A549 (cell line): Measurements from ENCODE around the gene PCSK6. TPM values are rescaled to one million over a fixed set of nuclear protein-coding genes. Genes with fewer than 3 reads are reported as not detected.
A peak's percentile ranks its signal among the peaks of the same experiment; 100 is the strongest.

Source experiments
- ATAC-seq, 2 experiments: fragments of 200-7000 bp in 1 of 2; fragments of >200 bp in 1 of 2; cut with Nextera tagmentation in 1 of 2; cut with Tn5 transposase in 1 of 2; 3 replicates each; pipeline versions ENCODE4 v1.8.0 to v1.9.1; 2018 to 2020; ENCODE audit warnings: mild to moderate bottlenecking in 1 of 2, moderate library complexity in 1 of 2
- CTCF ChIA-PET: fragments of 300-600 bp; sonication (Branson Sonifier 250); formaldehyde crosslinking; extraction: SDS; loops from one replicate; lab custom pipeline; 2021; ENCODE audit warnings: antibody characterized with exemption, inconsistent platforms; lab: Yijun Ruan, JAX
- POLR2A ChIA-PET: fragments of 350-600 bp; formaldehyde crosslinking; extraction: SDS; loops from one replicate; lab custom pipeline; 2021; ENCODE audit warnings: antibody characterized with exemption, inconsistent platforms; lab: Yijun Ruan, JAX
- DNase-seq, 2 experiments: peaks; one replicate each; pipeline versions ENCODE4 v3.0.0 to v3.0.0-alpha.2; 2011 to 2016; ENCODE audit warnings: low read depth in 1 of 2, low spot score in 1 of 2
- FAIRE-seq: peaks from 2 replicates; lab custom pipeline; 2011; peaks lifted over from hg19 to GRCh38; lab: Jason Lieb, UNC
- H3K27ac ChIP-seq, 2 experiments: fragments of >200 bp; sonication (Bioruptor Twin); formaldehyde crosslinking; 3 replicates each; pipeline ENCODE4 v1.5.1; 2016 to 2017
- H3K4me1 ChIP-seq: fragments of >200 bp; sonication (Bioruptor Twin); formaldehyde crosslinking; 3 replicates; pipeline ENCODE4 v1.6.1; 2016
- H3K4me2 ChIP-seq: fragments of >200 bp; sonication (Bioruptor Twin); formaldehyde crosslinking; 3 replicates; pipeline ENCODE4 v1.6.1; 2016
- H3K4me3 ChIP-seq: fragments of >200 bp; sonication (Bioruptor Twin); formaldehyde crosslinking; 3 replicates; pipeline ENCODE4 v1.5.1; 2016
- H3K9me3 ChIP-seq: fragments of >200 bp; sonication (Bioruptor Twin); formaldehyde crosslinking; 3 replicates; pipeline ENCODE4 v1.6.1; 2016
- CEBPB ChIP-seq, 2 experiments: fragments of >200 bp in 1 of 2; sonication (Bioruptor Twin) in 1 of 2; formaldehyde crosslinking in 1 of 2; IDR thresholded peaks; 2 replicates each; pipeline ENCODE4 v1.6.1; 2012 to 2016
- CHD2 ChIP-seq: fragments of 150-350 bp; IDR thresholded peaks from 2 replicates; pipeline ENCODE4 v1.6.1; 2014; ENCODE audit warnings: low read length; ENCODE audit not compliant: partially characterized antibody
- FOSB ChIP-seq: fragments of 250-450 bp; sonication (Bioruptor Pico); IDR thresholded peaks from 2 replicates; pipeline ENCODE4 v1.5.0; 2020; ENCODE audit warnings: mild to moderate bottlenecking, moderate library complexity
- KDM5A ChIP-seq: fragments of 200-600 bp; sonication (generic); IDR thresholded peaks from 2 replicates; pipeline ENCODE4 v1.6.1; 2016; ENCODE audit warnings: antibody characterized with exemption, mild to moderate bottlenecking
- PHF8 ChIP-seq: fragments of 200-600 bp; sonication (generic); IDR thresholded peaks from 2 replicates; pipeline ENCODE4 v1.6.1; 2016; ENCODE audit warnings: low read depth, mild to moderate bottlenecking, antibody characterized with exemption, moderate library complexity, borderline replicate concordance
- POLR2AphosphoS2 ChIP-seq: conservative IDR thresholded peaks from 2 replicates; pipeline ENCODE4 v1.6.1; 2012; ENCODE audit warnings: low read length, improper control_type of control experiment, inconsistent platforms
- TP53 ChIP-seq: fragments of 250-450 bp; sonication (Bioruptor Pico); IDR thresholded peaks from 2 replicates; pipeline ENCODE4 v1.5.0; 2021; ENCODE audit warnings: mild to moderate bottlenecking, moderate library complexity
- ZC3H11A ChIP-seq: fragments of 450-650 bp; IDR thresholded peaks from 2 replicates; pipeline ENCODE4 v1.6.1; 2014; ENCODE audit warnings: antibody characterized with exemption, mild to moderate bottlenecking
- WGBS: methylation state at CpG from one replicate; pipeline ENCODE4 v1.1.6; 2017; ENCODE audit errors: missing lambda C conversion rate; 5-methylcytosine and 5-hydroxymethylcytosine counted together
- polyA plus RNA-seq, 4 experiments: library from polyadenylated mRNA; depleted of rRNA in 3 of 4; stranded (reverse); fragments of >200 nt; fragmentation: RNase III in 1 of 4; extraction: RNeasy Plus Mini Kit Qiagen cat#74134 plus additional on column Dnase treatment in 1 of 4; gene quantifications; 2 replicates in 3 of 4; 3 replicates in 1 of 4; pipeline ENCODE4 v1.2.3, GENCODE V29; 2011 to 2017
- TF ChIP-seq, protein P1 (sequence below): fragments of >200 bp; sonication (Bioruptor Twin); formaldehyde crosslinking; IDR thresholded peaks from 2 replicates; pipeline ENCODE4 v1.6.1; 2016
- TF ChIP-seq, protein P2 (sequence below): fragments of 150-350 bp; IDR thresholded peaks from 2 replicates; pipeline ENCODE4 v1.6.1; 2014; ENCODE audit warnings: low read depth, mild to moderate bottlenecking, low read length
- TF ChIP-seq, protein P3 (sequence below): fragments of 450-650 bp; IDR thresholded peaks from 2 replicates; pipeline ENCODE4 v1.6.1; 2014; ENCODE audit warnings: antibody characterized with exemption
- TF ChIP-seq, protein P4 (sequence below): fragments of 200-600 bp; sonication (generic); IDR thresholded peaks from 2 replicates; pipeline ENCODE4 v1.6.1; 2016; ENCODE audit warnings: antibody characterized with exemption, mild to moderate bottlenecking, moderate library complexity

Gene PCSK6
- polyA plus RNA-seq, 2 of the 4 experiments (the other 2 are of a cell fraction): 10.0 to 15.2 TPM

DNA sequence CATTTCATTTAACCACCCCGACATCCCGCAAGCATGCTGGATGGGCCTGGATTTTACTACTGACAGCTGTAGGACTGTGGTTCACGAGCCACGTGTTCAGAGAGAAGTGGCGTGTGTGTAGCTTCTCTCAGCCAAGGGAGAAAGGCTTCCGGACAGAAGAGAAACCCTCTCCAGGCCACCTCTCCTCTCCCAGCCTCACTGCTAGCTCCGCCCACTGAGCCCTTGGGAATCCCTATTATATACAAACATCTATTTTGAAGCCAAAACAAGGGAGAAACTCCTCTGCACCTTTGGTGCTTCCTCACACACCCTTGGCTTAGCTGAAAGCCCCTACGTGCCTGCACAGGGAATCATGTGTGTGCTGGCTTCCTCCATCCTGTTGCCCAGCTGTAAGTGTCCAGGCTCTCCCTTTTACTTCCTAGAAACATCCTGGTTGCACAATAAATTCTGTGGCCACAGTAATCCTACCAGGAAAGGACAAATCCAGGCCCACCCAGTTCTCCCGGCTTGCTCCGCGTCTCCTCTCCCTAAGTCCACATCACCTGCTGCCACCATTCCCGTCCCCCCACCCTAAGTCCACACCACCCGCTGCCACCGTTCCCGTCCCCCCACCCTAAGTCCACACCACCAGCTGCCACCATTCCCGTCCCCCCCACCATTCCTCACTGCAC lies 30.5 kb downstream of the PCSK6 start:
- Histone ChIP-seq H3K4me3 (no peak overlapping the region), H3K9me3 (no peaks in the 10 kb centered on the region), H3K27ac (no peak overlapping the region)
- POLR2A ChIA-PET: no interaction called here
- TF ChIP-seq CEBPB (IDR thresholded peaks at IDR 0.05) (peak in 1 of 2 experiments; percentile 16; a peak in 1 of 4 replicates), CHD2 (no peak)
- TF ChIP-seq, protein P1, sequence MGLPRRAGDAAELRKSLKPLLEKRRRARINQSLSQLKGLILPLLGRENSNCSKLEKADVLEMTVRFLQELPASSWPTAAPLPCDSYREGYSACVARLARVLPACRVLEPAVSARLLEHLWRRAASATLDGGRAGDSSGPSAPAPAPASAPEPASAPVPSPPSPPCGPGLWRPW: no peak
- TF ChIP-seq, protein P2, sequence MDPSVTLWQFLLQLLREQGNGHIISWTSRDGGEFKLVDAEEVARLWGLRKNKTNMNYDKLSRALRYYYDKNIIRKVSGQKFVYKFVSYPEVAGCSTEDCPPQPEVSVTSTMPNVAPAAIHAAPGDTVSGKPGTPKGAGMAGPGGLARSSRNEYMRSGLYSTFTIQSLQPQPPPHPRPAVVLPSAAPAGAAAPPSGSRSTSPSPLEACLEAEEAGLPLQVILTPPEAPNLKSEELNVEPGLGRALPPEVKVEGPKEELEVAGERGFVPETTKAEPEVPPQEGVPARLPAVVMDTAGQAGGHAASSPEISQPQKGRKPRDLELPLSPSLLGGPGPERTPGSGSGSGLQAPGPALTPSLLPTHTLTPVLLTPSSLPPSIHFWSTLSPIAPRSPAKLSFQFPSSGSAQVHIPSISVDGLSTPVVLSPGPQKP: no peak
- TF ChIP-seq, protein P3, sequence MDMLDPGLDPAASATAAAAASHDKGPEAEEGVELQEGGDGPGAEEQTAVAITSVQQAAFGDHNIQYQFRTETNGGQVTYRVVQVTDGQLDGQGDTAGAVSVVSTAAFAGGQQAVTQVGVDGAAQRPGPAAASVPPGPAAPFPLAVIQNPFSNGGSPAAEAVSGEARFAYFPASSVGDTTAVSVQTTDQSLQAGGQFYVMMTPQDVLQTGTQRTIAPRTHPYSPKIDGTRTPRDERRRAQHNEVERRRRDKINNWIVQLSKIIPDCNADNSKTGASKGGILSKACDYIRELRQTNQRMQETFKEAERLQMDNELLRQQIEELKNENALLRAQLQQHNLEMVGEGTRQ: no peak
- TF ChIP-seq, all 56 proteins: peak for 1
- Histone ChIP-seq H3K4me1 (0 out of 3 replicates have a peak, but pooled peaks cover 5% of the 10 kb centered on the region), H3K4me2 (no peak overlapping the region)
- ATAC-seq (peak in 1 of 2 experiments; percentile 25; a peak in 1 of 6 replicates), DNase-seq (no peak), FAIRE-seq (no peak)
- CTCF ChIA-PET: interaction anchor here (1.2 kb wide), 1 partner anchor 182 kb away, joined by 3 read pairs; no protein-coding TSS in a partner anchor
- WGBS: 83% methylated on average over 13 of the region's 16 CpGs

DNA sequence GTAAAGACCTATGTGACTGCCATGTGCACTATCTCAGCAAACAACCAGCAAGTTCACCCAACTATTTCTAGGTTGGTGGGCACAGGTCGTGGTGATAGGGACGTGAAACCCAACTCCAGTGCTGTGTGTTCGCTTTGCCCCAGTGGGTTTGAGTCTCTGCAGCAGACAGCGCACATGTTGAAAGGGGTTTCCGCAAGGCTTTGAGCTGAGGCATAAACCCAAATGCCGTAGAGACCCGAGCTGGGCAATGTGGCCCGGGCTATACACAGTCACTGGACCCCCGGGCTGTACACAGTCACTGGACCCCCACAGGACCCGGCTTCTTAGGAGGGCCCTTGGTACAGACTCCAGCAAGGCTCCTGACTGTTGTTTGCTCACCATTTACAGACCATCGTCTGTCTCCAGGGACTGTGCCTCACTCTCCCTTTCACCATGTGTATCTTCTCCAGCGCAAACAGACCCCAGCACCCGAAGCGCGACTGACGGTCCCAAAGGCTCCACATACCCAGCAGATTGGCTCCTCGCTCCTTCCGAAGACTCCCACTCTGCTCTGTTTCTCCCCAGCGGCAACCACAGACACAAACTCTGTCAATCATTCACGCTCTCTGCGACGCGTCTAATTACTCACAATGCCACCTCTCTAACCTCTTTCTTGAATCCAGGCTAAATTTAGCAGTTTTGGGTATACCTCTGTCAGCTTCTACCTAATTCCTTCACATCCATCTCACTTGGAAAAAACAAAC lies 31.2 kb downstream of the PCSK6 start:
- no peaks in the 10 kb centered on the region for H3K9me3 ChIP-seq
- H3K4me3 ChIP-seq: no peak overlapping the region
- whole genome bisulfite sequencing: 83% methylated on average over 23 of the region's 23 CpGs
- no peak overlapping the region for H3K27ac ChIP-seq
- 0 out of 3 replicates have a peak, but pooled peaks cover 5% of the 10 kb centered on the region for H3K4me1 ChIP-seq
- TF ChIP-seq TP53 (CRISPR knock-in tag): no peak
- no peak for TF ChIP-seq PHF8
- no peak for TF ChIP-seq KDM5A
- TF ChIP-seq, protein P4, sequence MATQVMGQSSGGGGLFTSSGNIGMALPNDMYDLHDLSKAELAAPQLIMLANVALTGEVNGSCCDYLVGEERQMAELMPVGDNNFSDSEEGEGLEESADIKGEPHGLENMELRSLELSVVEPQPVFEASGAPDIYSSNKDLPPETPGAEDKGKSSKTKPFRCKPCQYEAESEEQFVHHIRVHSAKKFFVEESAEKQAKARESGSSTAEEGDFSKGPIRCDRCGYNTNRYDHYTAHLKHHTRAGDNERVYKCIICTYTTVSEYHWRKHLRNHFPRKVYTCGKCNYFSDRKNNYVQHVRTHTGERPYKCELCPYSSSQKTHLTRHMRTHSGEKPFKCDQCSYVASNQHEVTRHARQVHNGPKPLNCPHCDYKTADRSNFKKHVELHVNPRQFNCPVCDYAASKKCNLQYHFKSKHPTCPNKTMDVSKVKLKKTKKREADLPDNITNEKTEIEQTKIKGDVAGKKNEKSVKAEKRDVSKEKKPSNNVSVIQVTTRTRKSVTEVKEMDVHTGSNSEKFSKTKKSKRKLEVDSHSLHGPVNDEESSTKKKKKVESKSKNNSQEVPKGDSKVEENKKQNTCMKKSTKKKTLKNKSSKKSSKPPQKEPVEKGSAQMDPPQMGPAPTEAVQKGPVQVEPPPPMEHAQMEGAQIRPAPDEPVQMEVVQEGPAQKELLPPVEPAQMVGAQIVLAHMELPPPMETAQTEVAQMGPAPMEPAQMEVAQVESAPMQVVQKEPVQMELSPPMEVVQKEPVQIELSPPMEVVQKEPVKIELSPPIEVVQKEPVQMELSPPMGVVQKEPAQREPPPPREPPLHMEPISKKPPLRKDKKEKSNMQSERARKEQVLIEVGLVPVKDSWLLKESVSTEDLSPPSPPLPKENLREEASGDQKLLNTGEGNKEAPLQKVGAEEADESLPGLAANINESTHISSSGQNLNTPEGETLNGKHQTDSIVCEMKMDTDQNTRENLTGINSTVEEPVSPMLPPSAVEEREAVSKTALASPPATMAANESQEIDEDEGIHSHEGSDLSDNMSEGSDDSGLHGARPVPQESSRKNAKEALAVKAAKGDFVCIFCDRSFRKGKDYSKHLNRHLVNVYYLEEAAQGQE: no peak
- no peak for TF ChIP-seq POLR2AphosphoS2
- no peak for TF ChIP-seq ZC3H11A
- no peak for ATAC-seq
- no peak for DNase-seq
- ChIA-PET POLR2A (no interaction called here), CTCF (interaction anchor here (0.9 to 1.2 kb wide), 2 partner anchors 12 to 182 kb away, joined by 3 read pairs; no protein-coding TSS in a partner anchor)
- FAIRE-seq: no peak
- no peak overlapping the region for H3K4me2 ChIP-seq

DNA sequence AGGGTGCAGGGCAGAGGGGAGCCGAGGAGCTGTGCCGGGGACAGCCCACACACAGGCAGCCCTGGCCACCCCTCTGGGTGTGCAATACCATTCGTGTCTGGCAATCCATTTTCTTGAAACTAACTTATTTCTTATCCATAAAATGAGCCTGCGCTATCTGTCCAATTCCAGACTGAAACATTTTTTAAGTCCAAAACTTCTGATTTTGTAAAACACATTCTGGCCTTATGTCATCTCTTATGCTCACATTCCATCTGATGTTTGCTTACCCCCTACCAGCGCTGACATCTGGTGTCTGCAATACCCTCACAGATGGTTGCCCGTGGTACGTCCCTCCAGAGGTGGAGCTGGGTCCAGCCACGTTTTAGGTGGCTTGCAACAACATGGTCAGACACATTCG lies 31.8 kb downstream of the PCSK6 start:
- ChIA-PET CTCF (interaction anchor here (0.9 kb wide), 1 partner anchor 12 kb away, joined by 3 read pairs; no protein-coding TSS in a partner anchor), POLR2A (no interaction called here)
- no peak for FAIRE-seq

More for the DNA sequence above, 31.8 kb downstream of the PCSK6 start:
- Histone ChIP-seq H3K4me3 (no peak overlapping the region), H3K4me1 (0 out of 3 replicates have a peak, but pooled peaks cover 5% of the 10 kb centered on the region), H3K27ac (no peak overlapping the region), H3K9me3 (no peaks in the 10 kb centered on the region), H3K4me2 (no peak overlapping the region)
- TF ChIP-seq FOSB (CRISPR knock-in tag): no peak
- DNase-seq (no peak), ATAC-seq (no peak)
- WGBS: 62% methylated on average over 9 of the region's 9 CpGs
